Endothelial cell of umbilical vein (primary cell): ENCODE data around the gene ZNF316.

Experiments
- CTCF ChIP-seq, 2 donors: IDR thresholded peaks; 1 replicate in 1 of 2; 2 replicates in 1 of 2; pipeline ENCODE4 v1.5.1; 2011; ENCODE audit warnings: low read length in 2 of 2, mild to moderate bottlenecking in 2 of 2, moderate library complexity in 2 of 2, control low read depth in 1 of 2, inconsistent platforms in 1 of 2, low read depth in 1 of 2; ENCODE audit not compliant: insufficient read depth in 1 of 2; ENCODE audit errors: extremely low read depth in 1 of 2
- MAX ChIP-seq: IDR thresholded peaks from 2 replicates; pipeline ENCODE4 v1.6.1; 2011; ENCODE audit not compliant: insufficient read depth, insufficient read length

GRCh38 chr7:6612819-6613218, 24.3 kb upstream of the ZNF316 start:
- no peak for TF ChIP-seq MAX
- no peak for TF ChIP-seq CTCF (IDR thresholded peaks at IDR 0.05; ENCODE audit: extremely low read depth in 1 of 2, insufficient read depth in 1 of 2, low read depth in 1 of 2, low read length in 2 of 2)
